OCI-LY7 (cell line): ENCODE results near the gene CROT.

Experiments
- CTCF ChIP-seq: fragments of 200-600 bp; sonication (generic); conservative IDR thresholded peaks from 2 replicates; pipeline ENCODE4 v1.5.1; 2014; ENCODE audit warnings: mild to moderate bottlenecking, antibody characterized with exemption, low read length, moderate library complexity, mixed read lengths
- EZH2phosphoT487 ChIP-seq: fragments of 200-600 bp; sonication (generic); IDR thresholded peaks from 2 replicates; pipeline ENCODE4 v1.6.1; 2018; ENCODE audit warnings: low read depth, borderline replicate concordance, mild to moderate bottlenecking, mixed run types, antibody characterized with exemption, low read length, moderate library complexity, mixed read lengths

GRCh38 chr7:87363342-87363741 lies 17.9 kb downstream of the CROT start:
- no peak for TF ChIP-seq CTCF
- TF ChIP-seq EZH2phosphoT487 = no peak
